Body of pancreas (tissue), 4 donors: ENCODE data around the gene SPRED2. TPM values are rescaled to one million over a fixed set of nuclear protein-coding genes. Genes with fewer than 3 reads are reported as not detected.

Experiments
- ATAC-seq: fragments of 150-250 bp; one replicate; pipeline ENCODE4 v1.9.1; 2016
- DNase-seq, 4 donors: peaks; one replicate each; pipeline ENCODE4 v3.0.0-alpha.2; 2019
- H3K27ac ChIP-seq, 4 donors: fragments of 200-600 bp; sonication (generic); 1 replicate in 3 of 4; 2 replicates in 1 of 4; pipeline versions ENCODE4 v1.5.1 to v1.6.1; 2016 to 2019; ENCODE audit warnings: mild to moderate bottlenecking in 1 of 4, mixed read lengths in 1 of 4, moderate library complexity in 1 of 4
- H3K27me3 ChIP-seq, 2 donors: fragments of 200-600 bp; sonication (generic); one replicate each; pipeline ENCODE4 v1.6.0; 2016; ENCODE audit warnings: mild to moderate bottlenecking in 1 of 2
- H3K36me3 ChIP-seq, 2 donors: fragments of 200-600 bp; sonication (generic); replicated peaks in 1 of 2; 2 replicates each; pipeline ENCODE4 v1.5.1; 2016; ENCODE audit warnings: low read depth in 2 of 2; ENCODE audit not compliant: insufficient read depth in 1 of 2
- H3K4me1 ChIP-seq: fragments of 200-600 bp; sonication (generic); one replicate; pipeline ENCODE4 v1.6.0; 2016
- H3K4me3 ChIP-seq, 2 donors: fragments of 200-600 bp; sonication (generic); 1 replicate in 1 of 2; 2 replicates in 1 of 2; pipeline ENCODE4 v1.5.1; 2016 to 2019
- H3K9me3 ChIP-seq, 3 donors: fragments of 200-600 bp; sonication (generic); 1 replicate in 2 of 3; 2 replicates in 1 of 3; pipeline ENCODE4 v1.5.1; 2016
- CTCF ChIP-seq, 7 experiments: fragments of 450-650 bp in 4 of 7; fragments of 200-600 bp in 3 of 7; sonication (generic) in 3 of 7; IDR thresholded peaks; one replicate each; pipeline ENCODE4 v1.5.1; 2016 to 2019; ENCODE audit warnings: antibody characterized with exemption in 7 of 7
- POLR2A ChIP-seq, 3 donors: fragments of 450-650 bp; IDR thresholded peaks; one replicate each; pipeline ENCODE4 v1.6.1; 2016; ENCODE audit warnings: antibody characterized with exemption in 3 of 3, mild to moderate bottlenecking in 2 of 3
- WGBS, 2 donors: methylation state at CpG; one replicate each; pipeline ENCODE4 v1.1.5; 2017; 5-methylcytosine and 5-hydroxymethylcytosine counted together
- intact Hi-C: fragments of 100-400 bp; cut with DNase I; formaldehyde crosslinking; loops from one replicate; pipeline ENCODE4 v1.15.1; 2023
- total RNA-seq, 2 donors: library from RNA; depleted of rRNA; stranded (reverse); fragments of >200 nt; gene quantifications; one replicate each; pipeline ENCODE4 v1.1.0, GENCODE V29; 2016

Gene SPRED2
- total RNA-seq, 2 donors from 2014 or later, result 16.1 to 16.2 TPM

- Histone ChIP-seq H3K27ac (peak overlapping the region in 2 of 4 donors; percentile 24 to 36), H3K36me3 (no peaks in the 10 kb centered on the region), H3K4me3 (no peak overlapping the region), H3K27me3 (no peaks in the 10 kb centered on the region), H3K4me1 (peaks cover 27% of the 10 kb centered on the region), H3K9me3 (no peaks in the 10 kb centered on the region)
- no peak for TF ChIP-seq CTCF (IDR thresholded peaks at IDR 0.05)
- TF ChIP-seq POLR2A (IDR thresholded peaks at IDR 0.05), result no peak
- DNase-seq, result no peak
- intact Hi-C loops, result loop anchor here (10.0 kb wide), 1 partner anchor 50 kb away; no protein-coding TSS in a partner anchor
- no peak for ATAC-seq
- WGBS, 2 donors, result 42 to 44% methylated on average over 2 of the region's 2 CpGs
These were observed 7.1 kb downstream of the SPRED2 start for GRCh38 chr2:65425276-65425675.

DNA sequence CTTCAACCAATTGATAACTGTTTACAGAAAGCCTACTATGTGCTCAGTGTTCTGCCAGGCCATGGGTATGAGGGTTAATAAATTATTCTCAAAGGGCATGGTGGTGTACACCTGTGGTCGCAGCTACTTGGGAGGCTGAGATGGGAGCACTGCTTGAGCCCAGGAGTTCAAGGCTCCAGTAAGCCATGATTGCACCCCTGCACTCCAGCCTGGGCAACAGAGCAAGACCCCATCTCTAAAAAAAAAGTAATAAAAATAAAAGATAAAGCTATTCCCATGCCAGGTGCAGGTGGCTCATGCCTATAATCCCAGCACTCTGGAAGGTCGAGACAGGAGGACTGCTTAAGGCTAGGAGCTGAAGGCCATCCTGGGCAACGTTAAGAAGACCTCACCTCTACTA is 8.0 kb downstream of the SPRED2 start:
- intact Hi-C loops, result loop anchor here (10.0 kb wide), 1 partner anchor 50 kb away; no protein-coding TSS in a partner anchor
- H3K27me3 ChIP-seq, result no peaks in the 10 kb centered on the region
- DNase-seq (no peak), ATAC-seq (no peak)
- H3K4me1 ChIP-seq, result peaks cover 20% of the 10 kb centered on the region
- TF ChIP-seq CTCF (IDR thresholded peaks at IDR 0.05) (no peak), POLR2A (IDR thresholded peaks at IDR 0.05) (no peak)
- no peaks in the 10 kb centered on the region for H3K9me3 ChIP-seq
- WGBS, 2 donors, result 83 to 91% methylated on average over 3 of the region's 3 CpGs
- H3K36me3 ChIP-seq, result no peaks in the 10 kb centered on the region
- H3K4me3 ChIP-seq, result no peak overlapping the region
- H3K27ac ChIP-seq, result no peak overlapping the region

GRCh38 chr2:65421432-65421748 is 11.0 kb downstream of the SPRED2 start:
- intact Hi-C loops, result loop anchor here (10.0 kb wide), 1 partner anchor 47 kb away; no protein-coding TSS in a partner anchor
- 57 to 68% methylated on average over 1 of the region's 1 CpG for WGBS, 2 donors
- Histone ChIP-seq H3K27me3 (no peaks in the 10 kb centered on the region), H3K9me3 (no peaks in the 10 kb centered on the region), H3K4me1 (peaks cover 38% of the 10 kb centered on the region), H3K4me3 (no peak overlapping the region), H3K36me3 (no peaks in the 10 kb centered on the region), H3K27ac (peak overlapping the region in 3 of 4 donors; percentile 14 to 32 (median 27))
- no peak for TF ChIP-seq POLR2A (IDR thresholded peaks at IDR 0.05)
- no peak for TF ChIP-seq CTCF (IDR thresholded peaks at IDR 0.05)
- DNase-seq, result no peak
- no peak for ATAC-seq

DNA sequence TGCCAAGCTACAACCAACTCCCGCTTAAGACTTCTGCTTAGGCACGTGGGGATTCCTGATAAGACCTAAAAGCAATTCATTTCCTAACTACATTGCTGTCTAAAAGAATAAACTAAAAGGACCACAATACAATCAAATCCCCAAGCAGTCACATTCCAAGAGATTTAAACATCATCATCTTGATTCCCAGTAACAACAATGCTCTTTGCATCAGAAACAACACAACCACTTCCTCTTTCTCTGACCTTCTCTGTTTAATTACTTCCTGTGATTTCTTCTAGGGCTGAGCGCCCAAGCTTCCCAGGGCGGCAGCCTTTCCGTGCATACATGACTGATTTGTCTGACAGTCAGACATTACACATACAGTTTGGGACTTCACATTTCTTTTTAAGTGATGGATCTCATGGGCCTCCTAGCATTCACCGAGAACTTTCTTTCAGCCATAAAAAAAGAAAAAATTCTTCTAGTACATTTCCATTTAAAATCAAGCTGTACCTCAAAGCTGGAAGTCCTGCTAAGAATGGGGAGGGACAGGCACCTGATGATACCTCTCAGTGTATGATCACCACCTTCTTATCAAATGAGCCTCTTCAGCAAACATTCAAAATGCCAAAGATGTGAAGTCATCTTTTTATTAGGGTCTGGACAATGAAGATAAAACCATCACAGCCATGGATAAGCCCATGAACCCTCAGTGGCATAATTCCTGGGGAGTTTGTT is 11.5 kb downstream of the SPRED2 start:
- Histone ChIP-seq H3K36me3 (no peaks in the 10 kb centered on the region), H3K27me3 (no peaks in the 10 kb centered on the region), H3K4me3 (no peak overlapping the region), H3K27ac (peak overlapping the region in 3 of 4 donors; percentile 14 to 32 (median 27)), H3K9me3 (no peaks in the 10 kb centered on the region), H3K4me1 (peaks cover 41% of the 10 kb centered on the region)
- WGBS, 2 donors, result 61 to 67% methylated on average over 6 of the region's 6 CpGs
- ATAC-seq, result no peak
- no peak for TF ChIP-seq POLR2A (IDR thresholded peaks at IDR 0.05)
- no peak for TF ChIP-seq CTCF (IDR thresholded peaks at IDR 0.05)
- intact Hi-C loops, result loop anchor here (10.0 kb wide), 1 partner anchor 46 kb away; no protein-coding TSS in a partner anchor
- DNase-seq, result no peak
